ENCODE data around the gene NGRN.

- TF ChIP-seq POLR2A (IDR thresholded peaks at IDR 0.05; ENCODE audit: low read depth, low read length) (no peak), POLR2AphosphoS5 (IDR thresholded peaks at IDR 0.05; ENCODE audit: low read depth, low read length) (no peak), SPI1 (IDR thresholded peaks at IDR 0.05; ENCODE audit: low read depth, low read length) (no peak), POU2F2 (IDR thresholded peaks at IDR 0.05; ENCODE audit: low read depth, low read length) (no peak), TAF1 (IDR thresholded peaks at IDR 0.05; ENCODE audit: low read depth, low read length) (no peak), PAX5 (IDR thresholded peaks at IDR 0.05; ENCODE audit: insufficient read depth, low read length, severe bottlenecking) (no peak)
Observed at GRCh38 chr15:90262426-90262825, 3.0 kb upstream of the NGRN start.

Measured in GM12891 (cell line).